Measurements from ENCODE around the gene HDAC10.

Gene HDAC10

GRCh38 chr22:50255099-50255498 is 4.0 kb upstream of the HDAC10 start:
- DNase-seq = no peak

DNA sequence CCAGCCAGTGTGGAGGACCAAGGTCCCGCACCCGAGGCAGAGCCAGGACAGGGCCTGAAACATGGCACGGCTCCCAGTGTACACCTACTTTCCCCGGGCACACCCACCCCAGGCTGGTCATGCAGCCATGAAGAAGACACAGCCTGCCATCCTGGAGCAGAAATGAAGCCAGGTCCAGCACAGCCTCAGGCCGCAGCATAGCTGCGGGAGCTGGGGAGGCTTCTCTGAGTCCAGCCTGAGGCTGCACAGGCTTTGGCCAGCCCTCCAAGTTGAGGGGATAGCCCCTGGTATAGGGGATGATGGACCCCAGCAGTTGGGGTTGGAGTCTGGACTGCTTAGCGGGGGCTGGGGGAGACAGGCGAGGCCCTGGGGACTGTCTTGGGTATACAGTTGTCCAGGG is 2.9 kb upstream of the HDAC10 start:
- DNase-seq = no peak

- DNase-seq = no peak
Measured at GRCh38 chr22:50253046-50253915, 2.2 kb upstream of the HDAC10 start.

DNA sequence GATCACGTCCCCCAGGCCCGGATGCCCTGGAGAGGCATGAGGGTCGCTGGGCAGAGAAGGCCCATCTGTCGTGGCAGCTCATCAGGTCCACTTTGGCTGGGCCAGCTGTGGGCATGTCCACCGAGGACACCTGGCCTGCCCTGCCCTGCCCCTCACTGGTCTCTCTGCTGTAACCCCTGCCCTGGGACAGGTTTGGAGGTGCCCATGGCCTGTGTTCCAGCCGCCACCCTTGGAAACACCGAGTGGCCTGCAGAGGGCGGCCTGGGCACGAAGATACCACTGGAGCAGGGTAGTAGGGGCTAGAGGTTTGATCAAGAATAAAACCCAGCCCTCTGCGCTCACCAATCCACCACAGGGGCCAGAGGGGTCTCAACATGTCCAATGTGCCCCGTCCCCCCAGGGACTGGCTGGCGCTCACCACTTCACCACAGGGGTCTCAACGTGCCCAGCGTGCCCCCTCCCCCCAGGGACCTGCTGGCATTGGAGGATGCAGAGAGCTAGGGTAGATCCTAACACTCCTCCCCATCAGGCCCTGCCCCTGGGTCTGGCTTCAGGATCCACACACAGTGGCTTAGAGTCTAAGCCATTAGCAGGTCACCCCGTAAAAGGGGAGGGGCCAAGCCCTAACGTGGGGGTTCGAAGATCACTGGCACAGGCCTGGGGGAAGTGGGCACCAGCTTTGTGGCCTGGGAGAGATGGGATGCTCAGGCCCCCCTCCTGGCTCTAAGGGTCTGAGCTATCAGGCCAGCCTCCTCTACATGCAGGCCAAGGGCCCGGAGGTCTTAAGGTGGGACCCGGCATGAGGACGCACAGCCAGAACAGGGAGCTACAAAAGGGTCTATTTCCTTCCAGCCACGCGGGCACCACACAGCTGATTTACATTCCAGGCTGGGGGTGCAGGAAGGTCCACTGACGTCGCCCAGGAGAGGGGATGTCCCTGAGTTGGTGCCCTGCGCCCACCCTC is 1.3 kb upstream of the HDAC10 start:
- DNase-seq = peak; percentile 79 to 83

DNA sequence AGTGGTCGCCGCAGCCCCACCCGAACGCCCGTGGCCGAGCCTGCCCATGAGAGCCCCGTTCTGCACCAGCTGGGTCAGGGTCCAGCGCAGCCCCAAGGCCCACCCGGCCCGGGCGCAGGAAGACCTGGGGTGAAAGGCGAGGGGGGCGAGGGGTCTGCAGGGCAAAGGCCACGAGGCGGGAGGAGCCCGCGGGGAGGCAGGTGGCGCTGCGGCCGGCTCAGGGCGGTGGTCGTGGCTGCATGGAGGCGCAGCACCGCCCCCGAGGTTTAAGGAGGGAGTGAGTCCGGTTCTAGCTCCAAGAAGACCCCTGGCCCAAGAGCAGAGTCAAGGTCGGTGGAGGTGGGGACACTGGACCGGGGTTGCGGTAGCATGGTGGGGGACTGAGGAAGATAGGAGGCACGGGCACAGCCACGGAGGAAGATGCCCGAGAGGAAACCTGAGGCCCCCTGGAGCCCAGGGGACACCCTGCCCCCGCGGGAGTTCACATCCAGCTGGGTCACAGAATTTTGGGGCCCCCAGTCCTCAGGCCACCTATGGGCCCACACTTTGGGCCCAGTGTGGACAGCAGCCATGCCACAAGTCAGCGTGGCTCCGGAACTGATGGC is 514 bp upstream of the HDAC10 start:
- DNase-seq = no peak

DNA sequence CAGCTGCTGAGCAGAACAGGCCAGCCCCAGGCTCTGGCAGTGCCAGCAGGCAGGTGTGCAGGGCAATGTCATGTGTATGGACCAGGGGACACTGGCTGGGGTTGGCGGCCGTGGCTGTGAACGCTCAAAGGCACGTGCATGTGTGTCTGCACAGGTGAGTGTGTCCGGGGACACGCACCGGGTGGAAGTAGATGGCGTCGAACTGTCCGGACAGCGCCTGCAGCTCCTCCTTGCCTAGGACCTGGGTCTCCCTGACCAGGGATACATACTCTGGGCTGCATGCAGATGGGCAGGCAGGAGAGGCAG is 863 bp downstream of the HDAC10 start:
- no peak for DNase-seq

- no peak for DNase-seq
Measured at GRCh38 chr22:50249341-50250248, 1.5 kb downstream of the HDAC10 start.

- DNase-seq = peak; percentile 45 to 58
Measured at GRCh38 chr22:50248196-50249081, 2.6 kb downstream of the HDAC10 start.

DNA sequence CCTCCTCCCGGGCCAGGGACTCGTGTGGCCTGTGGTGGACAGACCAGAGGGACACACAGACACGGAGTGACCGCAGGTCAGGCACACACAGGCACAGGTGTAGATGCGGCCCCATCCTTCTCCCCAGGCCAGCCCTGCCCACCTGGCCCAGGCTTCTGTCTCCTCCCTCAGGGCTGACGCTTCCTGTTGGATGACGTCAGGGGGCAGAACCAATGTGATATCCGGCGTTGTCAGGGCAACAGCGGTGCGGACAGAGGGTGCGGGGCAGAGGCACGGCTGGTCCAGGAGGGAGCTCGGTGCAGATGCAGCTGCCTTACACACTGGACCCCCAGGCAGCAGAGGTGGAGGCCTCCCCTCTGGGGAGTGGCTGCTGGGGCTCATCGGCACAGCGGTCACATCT is 3.3 kb downstream of the HDAC10 start:
- DNase-seq = peak; percentile 93 to 97

DNA sequence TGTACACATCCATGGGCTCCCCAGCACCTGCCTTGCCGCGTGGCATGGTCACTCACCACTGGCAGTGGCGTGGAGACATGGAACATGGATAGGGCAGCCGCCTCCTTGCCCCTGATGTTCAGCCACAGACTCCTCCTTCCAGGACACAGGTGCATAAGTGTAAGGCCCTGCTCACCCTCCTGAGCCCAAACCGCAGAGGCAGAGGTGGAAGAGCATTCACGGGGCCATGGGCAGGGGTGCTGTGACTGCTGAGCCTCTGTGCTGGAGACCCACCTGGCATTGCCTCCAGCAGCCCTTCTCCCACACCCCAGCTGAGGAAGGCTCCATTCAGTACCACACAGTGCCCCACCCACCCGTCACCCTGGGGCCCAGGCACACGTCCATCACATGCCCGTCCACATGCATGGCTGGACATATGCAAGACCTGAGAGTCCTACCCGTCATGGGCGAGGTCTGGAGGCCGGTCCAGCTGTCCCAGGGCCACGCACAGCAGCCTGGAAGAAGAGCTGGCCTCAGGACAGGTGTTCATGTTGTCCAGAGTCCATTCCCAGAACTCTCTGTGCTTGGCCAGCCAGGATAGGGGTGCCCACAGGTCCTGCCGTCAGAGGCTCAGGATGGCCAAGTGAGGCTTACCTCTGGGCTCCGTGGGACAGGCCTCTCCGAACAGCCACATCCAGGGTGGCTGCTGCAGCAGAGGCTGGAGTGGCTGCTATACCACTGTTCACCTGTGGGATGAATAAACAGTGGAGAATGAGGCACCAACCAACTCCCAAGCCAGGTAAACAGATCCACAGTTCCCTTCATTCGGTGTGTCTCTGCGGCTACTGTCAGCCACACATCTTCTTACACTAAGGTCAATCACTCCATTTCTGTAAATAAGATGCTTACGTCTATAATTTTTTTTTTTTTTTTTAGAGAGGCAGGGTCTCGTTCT is 4.6 kb downstream of the HDAC10 start:
- no peak for DNase-seq

DNA sequence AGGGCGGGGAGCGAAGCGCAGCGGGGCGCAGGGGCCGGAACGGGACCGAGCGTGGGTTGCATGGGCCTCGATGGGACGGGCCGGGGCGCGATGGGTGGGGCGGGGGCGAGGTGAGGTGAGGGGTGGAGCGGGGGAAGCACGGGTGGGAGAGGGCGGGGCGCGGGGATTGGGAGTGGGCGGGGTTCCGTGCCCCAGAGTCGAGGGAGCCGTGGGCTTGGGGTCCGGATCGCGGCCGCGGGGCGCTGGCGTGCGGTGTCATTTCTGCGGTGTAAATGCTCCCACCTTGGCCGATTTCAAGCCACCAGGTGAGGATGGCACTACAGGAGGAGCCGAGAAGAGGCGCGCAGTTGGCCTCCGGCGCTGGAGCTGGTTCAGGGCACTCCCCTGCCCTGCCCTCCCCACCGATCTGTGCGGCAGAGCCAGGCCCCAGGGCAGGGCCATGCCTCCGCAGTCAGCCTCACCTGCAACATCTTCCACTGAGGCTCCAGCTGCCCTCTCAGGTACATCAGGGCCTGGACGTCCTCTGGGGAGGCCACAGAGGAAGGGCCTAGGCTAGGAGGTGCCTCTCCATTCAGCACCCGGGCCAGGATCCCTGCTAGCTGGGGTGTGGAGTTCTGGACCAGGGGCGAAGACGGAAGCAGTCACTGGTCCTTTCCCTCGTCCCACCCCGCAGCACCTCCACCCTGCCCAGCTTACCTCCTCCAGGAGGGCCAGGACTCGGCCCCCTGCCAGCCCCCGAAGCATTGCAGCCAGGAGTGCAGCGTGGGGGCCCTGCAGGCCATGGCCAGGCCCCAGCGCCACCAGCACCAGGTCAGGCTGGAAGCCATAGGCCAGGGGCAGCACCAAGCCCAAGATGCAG is 5.6 kb downstream of the HDAC10 start:
- DNase-seq = no peak

DNA sequence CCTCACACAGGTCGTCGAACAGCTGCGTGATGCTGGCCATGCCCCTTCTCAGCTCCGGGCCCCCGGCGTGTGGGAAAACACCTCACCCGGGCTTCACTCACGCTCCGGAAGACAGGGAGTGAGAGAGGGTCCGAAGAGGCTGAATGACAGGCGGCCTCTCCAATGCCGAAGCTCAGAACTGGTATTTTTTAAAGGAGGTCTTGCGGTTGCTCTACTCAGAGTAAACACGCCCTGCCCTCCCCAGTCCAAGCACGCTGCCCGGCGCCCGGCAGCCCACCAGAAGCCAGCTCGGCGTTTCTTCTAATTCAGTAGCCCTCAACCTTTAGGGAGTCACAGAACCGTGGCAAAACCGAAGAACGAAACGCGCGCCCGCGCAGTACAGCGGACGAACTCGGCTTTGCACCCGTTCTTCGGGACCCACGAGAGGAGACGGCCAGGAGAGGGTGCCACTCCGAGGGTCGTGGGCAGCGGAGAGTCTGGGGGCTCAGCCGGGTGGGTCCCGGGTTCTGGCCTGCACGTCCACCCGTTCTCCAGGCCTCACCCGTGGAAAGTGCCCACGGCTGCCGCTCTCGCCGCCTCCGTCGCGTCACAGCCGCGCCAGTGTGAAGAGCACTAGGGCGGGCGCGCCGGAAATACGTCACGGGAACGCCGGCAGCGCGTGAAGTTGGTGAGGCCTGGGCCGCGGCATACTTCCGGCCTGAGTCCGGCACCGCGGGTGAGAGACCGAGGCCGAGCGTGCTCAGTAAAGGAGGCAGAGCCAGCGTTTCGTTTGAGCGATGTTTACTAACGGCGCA is 6.4 kb downstream of the HDAC10 start, which contains the start of gene TUBGCP6:
TUBGCP6 (minus strand) TSS at position 604 of the 794 bp plus-strand sequence; CDS start at position 40, 564 bp downstream.
- DNase-seq = peak; percentile 95 to 97

GRCh38 chr22:50243685-50244419 is 7.2 kb downstream of the HDAC10 start:
- DNase-seq = no peak

DNA sequence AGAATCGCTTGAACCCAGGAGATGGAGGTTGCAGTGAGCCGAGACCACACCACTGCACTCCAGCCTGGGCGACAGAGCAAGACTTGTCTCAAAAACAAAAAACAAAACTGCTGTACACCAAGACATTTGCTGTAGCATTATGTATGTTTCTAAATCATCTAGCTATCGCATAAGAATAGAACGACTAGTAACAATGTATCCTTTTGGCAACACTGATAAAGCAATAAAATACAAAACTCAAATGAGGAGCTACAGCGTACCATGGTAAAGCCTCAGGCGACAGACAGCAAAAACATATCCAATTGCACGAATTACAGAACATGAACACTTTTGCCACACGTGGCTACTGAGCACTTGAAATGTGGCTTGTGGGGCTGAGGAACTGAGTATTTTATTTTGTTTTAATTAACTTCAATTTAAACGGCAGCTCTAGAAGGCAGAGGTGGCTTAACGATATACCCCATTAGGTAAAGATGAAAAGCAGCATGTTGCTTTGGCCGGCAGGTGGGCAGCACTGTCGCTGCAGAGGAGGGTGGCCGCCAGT is 8.6 kb downstream of the HDAC10 start:
- no peak for DNase-seq

GRCh38 chr22:50238755-50239154 is 12.3 kb downstream of the HDAC10 start:
- no peak for DNase-seq

- no peak for DNase-seq
Measured at GRCh38 chr22:50236731-50237409, 14.2 kb downstream of the HDAC10 start.

Data from SHP77 (cell line).